ENCODE data around the gene AGR3.

GRCh38 chr7:16904076-16904475, 22.3 kb upstream of the AGR3 start:
- no peak for TF ChIP-seq CTCF (IDR thresholded peaks at IDR 0.05; ENCODE audit: poor library complexity, severe bottlenecking)
- TF ChIP-seq SMC3 (conservative IDR thresholded peaks at IDR 0.05; ENCODE audit: poor library complexity): no peak

Data from neural cell (in vitro differentiated cells).